HuH-7.5 (cell line): Measurements from ENCODE around the gene AP2A2.

Experiments
- DNase-seq: peaks from one replicate; pipeline ENCODE4 v3.0.0; 2011; ENCODE audit warnings: low spot score

AP2A2 gene

DNA sequence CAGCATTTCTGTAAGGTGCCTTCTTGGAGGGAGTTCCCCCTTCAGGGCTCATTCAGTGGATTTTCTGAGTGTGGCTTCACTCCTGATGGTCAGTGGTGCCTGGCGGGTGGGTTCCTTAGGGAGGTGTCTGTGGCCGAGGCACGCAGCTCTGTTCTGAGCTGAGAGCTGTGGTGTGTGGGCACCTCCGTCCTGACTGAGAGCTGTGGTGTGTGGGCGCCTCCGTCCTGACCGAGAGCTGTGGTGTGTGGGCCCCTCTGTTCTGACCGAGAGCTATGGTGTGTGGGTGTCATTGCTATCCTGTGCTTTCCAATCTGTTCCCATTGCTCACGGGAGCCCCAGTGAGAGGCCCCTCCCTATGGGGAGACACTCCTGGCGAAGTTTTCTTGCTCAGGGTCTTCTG is 71.0 kb downstream of the AP2A2 start:
- DNase-seq, result no peak

DNA sequence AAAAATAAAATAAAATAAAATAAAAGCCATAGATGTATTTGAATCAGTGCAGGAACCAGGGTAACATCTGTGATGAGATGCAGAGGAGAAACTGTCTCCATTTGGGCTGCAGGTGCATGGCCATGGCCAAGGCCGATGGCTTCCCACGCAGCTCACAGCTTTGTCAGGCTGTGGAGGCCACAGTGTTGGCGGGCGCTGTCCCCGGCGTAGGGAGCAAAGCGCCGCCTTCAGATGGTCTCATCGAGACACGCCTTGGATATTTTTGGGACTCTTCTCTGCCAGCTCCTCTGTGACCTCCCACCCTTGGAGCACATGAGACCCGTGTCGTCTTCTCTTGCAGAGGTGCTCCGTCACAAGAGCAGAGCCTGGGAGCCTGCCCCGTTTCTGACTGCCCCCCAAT is 72.2 kb downstream of the AP2A2 start:
- DNase-seq, result no peak

GRCh38 chr11:999009-999408 is 73.3 kb downstream of the AP2A2 start:
- no peak for DNase-seq

- DNase-seq, result no peak
Measured at GRCh38 chr11:1000357-1001278, 74.9 kb downstream of the AP2A2 start.

DNA sequence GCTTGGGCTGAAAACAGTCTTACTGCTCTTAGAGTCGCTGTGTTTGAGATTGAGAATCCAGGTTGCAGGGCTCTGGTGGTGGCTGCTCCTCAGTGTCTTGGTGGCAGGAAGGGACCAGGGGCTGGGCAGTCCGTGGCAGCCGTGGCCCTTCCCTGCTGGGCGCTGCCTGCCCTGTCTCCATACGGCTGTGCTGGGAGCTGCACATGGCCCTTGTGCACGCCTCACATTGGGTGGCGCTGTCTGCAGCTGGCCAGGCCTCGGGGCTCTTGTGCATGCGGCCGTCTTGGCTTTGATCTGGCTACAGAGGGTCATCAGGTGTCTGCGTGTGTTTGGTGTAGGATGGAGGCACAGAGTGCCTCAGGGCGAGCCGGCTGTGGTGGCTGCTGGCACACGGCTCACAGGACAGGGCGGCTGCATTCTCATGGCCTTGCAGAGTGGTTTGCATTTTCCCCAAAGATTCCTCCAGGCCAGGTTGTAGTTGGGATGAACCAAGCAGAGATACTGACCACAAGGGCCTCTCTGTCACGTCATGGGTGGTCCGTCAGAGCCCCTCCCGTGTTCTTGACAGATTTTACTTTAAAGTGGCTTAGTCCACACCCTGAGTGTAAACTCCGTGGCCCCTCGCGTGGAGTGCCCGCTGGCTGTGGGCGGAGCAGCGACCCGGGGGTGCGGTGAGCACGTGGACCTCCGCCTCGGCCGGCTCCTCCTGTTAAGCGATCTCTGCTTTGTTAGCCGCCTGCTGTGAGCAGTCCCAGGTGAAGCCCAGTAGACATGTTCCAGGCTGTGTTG is 76.1 kb downstream of the AP2A2 start:
- no peak for DNase-seq

DNA sequence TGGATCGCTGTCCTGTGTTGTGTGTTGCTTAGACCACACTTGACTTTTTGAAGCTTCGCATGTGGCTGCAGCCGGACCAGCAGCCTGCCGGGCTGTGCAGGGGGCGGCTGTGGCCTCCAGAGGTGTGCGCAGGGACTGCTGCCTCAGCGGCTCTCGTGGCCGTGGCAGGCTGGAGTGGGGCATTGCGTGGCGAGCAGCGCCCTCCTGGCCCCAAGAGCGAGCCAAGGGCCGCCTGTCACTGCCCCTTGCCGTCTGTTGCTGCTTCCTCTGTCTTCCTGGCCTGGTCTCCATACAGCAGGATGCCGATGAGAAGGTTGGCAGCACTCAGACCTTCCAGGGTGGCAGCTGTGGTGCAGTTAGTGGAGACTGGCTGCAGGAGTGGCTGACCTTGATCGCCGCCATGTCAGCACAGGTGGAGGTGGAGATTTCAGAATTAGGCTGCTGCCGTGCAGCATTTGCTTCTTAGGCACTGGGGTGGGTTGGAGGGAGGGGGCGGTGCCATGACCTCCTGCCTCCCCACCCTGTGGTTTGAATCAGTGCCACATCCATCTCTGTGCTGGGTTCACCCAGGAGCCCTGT is 76.8 kb downstream of the AP2A2 start:
- no peak for DNase-seq

DNA sequence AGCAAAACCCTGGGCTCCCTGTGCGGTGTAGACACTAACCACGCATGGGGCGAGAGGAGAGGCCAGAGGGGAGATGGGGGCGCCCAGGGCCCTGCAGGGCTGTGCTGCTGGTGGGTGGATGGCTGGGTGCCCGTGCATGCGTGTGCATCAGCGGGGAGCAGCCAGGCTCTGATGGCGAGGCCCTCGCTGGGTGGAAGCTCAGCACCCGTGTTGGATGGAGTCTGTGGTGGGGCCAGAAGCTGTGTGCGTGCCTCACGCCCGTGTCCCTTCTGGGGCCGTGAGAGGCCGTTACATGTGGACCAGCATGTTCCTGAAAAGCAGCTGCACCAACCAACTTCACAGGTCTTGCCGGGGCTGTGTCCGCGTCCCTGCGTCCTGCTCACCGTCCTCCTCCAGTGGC is 77.5 kb downstream of the AP2A2 start:
- no peak for DNase-seq

- DNase-seq, result no peak
Measured at GRCh38 chr11:1005928-1006327, 80.3 kb downstream of the AP2A2 start.

DNA sequence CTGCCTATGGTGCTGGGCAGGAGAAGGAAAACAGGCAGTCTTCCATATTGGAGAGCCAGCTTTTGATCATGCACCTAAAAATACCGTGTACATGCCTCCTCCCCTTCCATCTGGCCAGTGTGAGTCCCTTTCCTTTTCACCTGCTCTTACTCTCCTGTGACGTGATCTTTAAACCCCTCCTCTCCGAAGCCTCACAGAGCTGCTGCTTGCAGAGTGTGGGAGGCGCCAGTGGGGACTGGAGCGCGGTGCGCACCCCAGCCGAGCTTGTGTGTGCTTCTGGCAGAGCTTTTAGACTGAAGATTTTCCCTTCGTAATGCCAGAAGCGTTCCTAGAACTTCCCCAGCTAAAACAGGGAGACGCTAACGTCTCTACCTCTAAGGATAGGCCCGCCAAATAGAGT is 81.1 kb downstream of the AP2A2 start:
- no peak for DNase-seq

DNA sequence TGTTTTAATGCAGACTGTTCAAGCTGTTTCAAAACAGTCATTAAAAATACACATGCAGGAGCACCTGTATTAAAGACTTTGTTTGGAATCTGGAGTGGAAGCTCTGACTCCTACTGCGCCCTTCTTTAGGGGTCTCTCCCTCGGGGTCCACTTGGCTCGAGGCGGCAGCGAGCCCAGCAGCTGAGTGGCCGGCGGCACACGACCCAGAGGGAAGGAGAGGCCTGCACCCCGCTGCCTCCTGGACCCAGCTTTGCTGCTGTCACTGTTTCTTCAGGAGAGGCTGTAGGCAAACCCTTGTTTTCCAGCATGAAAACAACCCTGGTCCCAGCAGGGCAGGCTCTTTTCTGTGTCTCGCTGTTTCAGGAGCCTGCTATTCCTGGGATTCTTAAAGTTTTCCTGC is 81.6 kb downstream of the AP2A2 start:
- no peak for DNase-seq

DNA sequence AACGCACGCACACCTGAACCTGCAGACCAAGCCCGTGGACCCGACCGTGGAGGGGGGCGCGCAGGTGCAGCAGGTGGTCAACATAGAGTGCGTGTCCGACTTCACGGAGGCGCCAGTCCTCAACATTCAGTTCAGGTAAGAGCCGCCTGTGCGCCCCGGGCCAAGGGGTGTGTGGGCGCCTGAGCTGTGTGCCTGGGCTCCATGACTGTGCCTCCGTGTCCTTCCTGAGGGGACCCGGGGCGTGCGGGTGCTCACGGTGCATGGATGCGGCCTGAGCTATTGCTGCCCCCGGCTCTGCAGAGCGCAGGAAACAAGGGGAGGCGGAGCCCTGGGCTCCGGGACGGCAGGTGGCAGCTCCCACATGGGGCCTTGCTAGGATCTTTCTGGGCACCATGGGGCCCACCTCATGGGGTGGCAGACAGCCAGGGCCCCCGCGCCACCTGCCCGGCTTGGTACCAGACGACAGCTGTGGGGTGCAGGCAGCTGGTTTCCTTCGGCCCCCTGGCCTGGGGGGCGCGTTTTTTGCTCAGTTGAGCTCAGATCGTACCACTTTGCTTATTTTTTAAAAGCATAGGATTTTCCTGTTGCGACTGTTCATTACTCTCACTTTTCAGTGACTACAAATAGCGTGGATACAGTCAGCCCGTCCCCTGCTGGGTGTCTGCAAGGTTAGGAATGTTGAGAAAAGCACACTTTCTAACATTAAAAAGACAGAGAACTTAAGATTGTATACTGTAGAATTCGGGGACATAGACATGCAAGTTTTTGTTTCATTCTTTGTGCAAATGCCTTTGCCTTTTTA is 82.5 kb downstream of the AP2A2 start:
- no peak for DNase-seq

- DNase-seq, result no peak
Measured at GRCh38 chr11:1008803-1009145, 83.1 kb downstream of the AP2A2 start.

GRCh38 chr11:1009371-1009770 is 83.7 kb downstream of the AP2A2 start:
- DNase-seq, result no peak

GRCh38 chr11:1009991-1010390 is 84.3 kb downstream of the AP2A2 start:
- no peak for DNase-seq

- DNase-seq, result no peak
Measured at GRCh38 chr11:1010551-1011319, 85.1 kb downstream of the AP2A2 start.

- DNase-seq, result no peak
Measured at GRCh38 chr11:1011320-1011698, 85.6 kb downstream of the AP2A2 start.

- no peak for DNase-seq
Measured at GRCh38 chr11:1012291-1012690, 86.6 kb downstream of the AP2A2 start.

- no peak for DNase-seq
Measured at GRCh38 chr11:1012740-1013630, 87.3 kb downstream of the AP2A2 start.

DNA sequence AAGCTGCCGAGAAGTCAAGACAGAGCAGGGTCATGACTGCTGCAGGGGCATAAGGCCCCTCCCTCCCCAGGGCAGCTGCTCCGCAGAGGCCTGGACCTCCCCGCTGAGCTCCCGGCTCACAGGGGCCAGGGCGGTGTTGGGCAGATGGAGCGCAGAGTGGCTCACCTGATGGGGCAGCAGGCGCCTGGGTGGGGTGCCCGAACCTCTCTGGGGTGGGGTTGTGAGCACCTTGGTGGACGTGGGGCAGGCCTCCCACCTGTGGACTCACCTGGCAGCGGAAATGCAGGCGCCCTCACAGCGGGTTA is 87.9 kb downstream of the AP2A2 start:
- no peak for DNase-seq

DNA sequence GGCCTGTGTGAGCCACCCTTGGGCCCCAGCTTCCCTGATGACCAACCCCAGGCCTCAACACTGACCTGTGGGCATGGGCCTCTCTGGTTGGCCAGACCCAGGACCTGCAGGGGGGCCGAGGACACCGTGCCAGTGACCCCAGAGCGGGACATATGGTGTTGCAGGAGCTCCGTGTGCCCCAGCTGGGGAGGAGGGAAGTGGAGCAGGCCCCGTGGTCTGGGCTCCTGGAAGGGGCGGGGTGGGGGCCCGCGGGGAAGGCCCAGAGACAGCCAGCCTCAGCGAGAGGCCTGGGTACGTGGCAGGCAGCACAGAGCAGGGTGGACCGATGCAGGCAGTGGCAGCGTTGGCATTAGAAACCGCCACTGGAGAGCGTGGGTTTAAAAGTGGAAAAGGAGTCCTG is 88.6 kb downstream of the AP2A2 start:
- no peak for DNase-seq

- DNase-seq, result no peak
Measured at GRCh38 chr11:1015064-1015463, 89.4 kb downstream of the AP2A2 start.
